MG63 (cell line): ENCODE measurements around the gene ACBD6. TPM values are rescaled to one million over a fixed set of nuclear protein-coding genes. Genes with fewer than 3 reads are reported as not detected.
A peak's percentile ranks its signal among the peaks of the same experiment; 100 is the strongest.

Experiments used
- DNase-seq: peaks from one replicate; pipeline ENCODE4 v3.0.0-alpha.2; 2020
- H3K27me3 ChIP-seq: fragments of 250-450 bp; sonication (Bioruptor Pico); 2 replicates; pipeline ENCODE4 v1.5.1; 2020; ENCODE audit warnings: mild to moderate bottlenecking, moderate library complexity
- H3K36me3 ChIP-seq: fragments of 250-450 bp; sonication (Bioruptor Pico); 2 replicates; pipeline ENCODE4 v1.5.1; 2020; ENCODE audit warnings: mild to moderate bottlenecking, moderate library complexity
- H3K4me3 ChIP-seq: fragments of 250-450 bp; sonication (Bioruptor Pico); 2 replicates; pipeline ENCODE4 v1.5.1; 2020; ENCODE audit warnings: mild to moderate bottlenecking, moderate library complexity
- H3K9me3 ChIP-seq: fragments of 250-450 bp; sonication (Bioruptor Pico); 2 replicates; pipeline ENCODE4 v1.5.1; 2020; ENCODE audit warnings: mild to moderate bottlenecking, moderate library complexity
- total RNA-seq: library from RNA; depleted of rRNA; stranded (reverse); fragments of >200 nt; shearing (Covaris generic); gene quantifications from 2 replicates; pipeline ENCODE4 v1.2.3, GENCODE V29; 2014; ENCODE audit warnings: low replicate concordance

ACBD6 gene
- total RNA-seq, 1 experiment from 2014 or later, result 65.9 TPM

- H3K4me3 ChIP-seq, result no peak overlapping the region
- peaks cover 13% of the 10 kb centered on the region for H3K36me3 ChIP-seq
- H3K27me3 ChIP-seq, result no peaks in the 10 kb centered on the region
- DNase-seq, result no peak
- no peaks in the 10 kb centered on the region for H3K9me3 ChIP-seq
Observed at GRCh38 chr1:180279651-180280050, 222.7 kb downstream of the ACBD6 start.

GRCh38 chr1:180278596-180279395 lies 223.6 kb downstream of the ACBD6 start:
- DNase-seq, result peak; percentile 43

GRCh38 chr1:180278194-180278515 lies 224.2 kb downstream of the ACBD6 start:
- H3K36me3 ChIP-seq, result peaks cover 22% of the 10 kb centered on the region
- H3K4me3 ChIP-seq, result no peak overlapping the region
- no peaks in the 10 kb centered on the region for H3K27me3 ChIP-seq
- H3K9me3 ChIP-seq, result no peaks in the 10 kb centered on the region
- no peak for DNase-seq

More at GRCh38 chr1:180278596-180279395, 223.6 kb downstream of the ACBD6 start:
- no peaks in the 10 kb centered on the region for H3K9me3 ChIP-seq
- H3K4me3 ChIP-seq, result no peak overlapping the region
- H3K27me3 ChIP-seq, result no peaks in the 10 kb centered on the region
- peaks cover 19% of the 10 kb centered on the region for H3K36me3 ChIP-seq

- H3K36me3 ChIP-seq, result peaks cover 22% of the 10 kb centered on the region
- DNase-seq, result no peak
- H3K9me3 ChIP-seq, result no peaks in the 10 kb centered on the region
- H3K27me3 ChIP-seq, result no peaks in the 10 kb centered on the region
- H3K4me3 ChIP-seq, result no peak overlapping the region
Observed at GRCh38 chr1:180277476-180278193, 224.7 kb downstream of the ACBD6 start.

DNA sequence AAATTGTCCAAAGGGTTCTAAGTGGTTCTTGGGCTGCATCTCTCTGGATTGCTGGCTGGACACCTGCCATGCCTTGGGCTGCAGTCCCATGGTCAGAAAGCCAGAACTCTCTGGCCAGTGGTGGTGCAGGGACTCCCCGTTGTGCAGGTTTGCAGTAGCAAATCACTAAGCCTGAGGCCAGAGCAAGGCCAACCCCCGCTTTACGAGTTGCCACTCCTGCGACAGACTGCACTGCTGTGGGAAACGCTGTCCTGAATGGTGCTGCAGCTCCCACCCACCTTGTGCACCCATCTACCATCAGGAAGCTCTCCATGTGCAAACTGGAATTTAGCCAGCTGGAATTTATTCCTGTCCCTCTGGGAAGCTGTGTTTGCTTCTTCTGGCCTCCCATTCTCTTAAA lies 226.7 kb downstream of the ACBD6 start:
- H3K27me3 ChIP-seq, result no peaks in the 10 kb centered on the region
- DNase-seq, result no peak
- no peak overlapping the region for H3K4me3 ChIP-seq
- H3K36me3 ChIP-seq, result peaks cover 26% of the 10 kb centered on the region
- no peaks in the 10 kb centered on the region for H3K9me3 ChIP-seq

DNA sequence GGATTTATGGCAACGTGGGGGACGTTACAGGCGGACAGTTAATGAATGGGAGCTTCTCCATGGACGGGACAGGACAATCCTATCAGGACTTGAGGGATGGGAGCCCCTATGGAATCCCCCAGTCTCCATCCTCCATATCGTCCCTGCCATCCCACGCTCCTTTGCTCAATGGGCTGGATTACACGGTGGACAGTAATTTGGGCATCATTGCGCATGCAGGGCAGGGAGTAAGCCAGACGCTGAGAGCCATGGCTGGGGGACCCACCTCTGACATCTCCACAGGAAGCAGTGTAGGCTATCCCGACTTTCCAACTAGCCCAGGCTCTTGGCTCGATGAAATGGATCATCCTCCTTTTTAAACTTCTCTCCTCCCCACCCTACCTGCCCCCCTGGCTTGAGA lies 228.2 kb downstream of the ACBD6 start:
- no peak for DNase-seq
- Histone ChIP-seq H3K4me3 (no peak overlapping the region), H3K36me3 (peaks cover 29% of the 10 kb centered on the region), H3K9me3 (no peaks in the 10 kb centered on the region), H3K27me3 (no peaks in the 10 kb centered on the region)

- Histone ChIP-seq H3K36me3 (peaks cover 29% of the 10 kb centered on the region), H3K9me3 (no peaks in the 10 kb centered on the region), H3K27me3 (no peaks in the 10 kb centered on the region), H3K4me3 (no peak overlapping the region)
- no peak for DNase-seq
Observed at GRCh38 chr1:180273066-180273465, 229.3 kb downstream of the ACBD6 start.

DNA sequence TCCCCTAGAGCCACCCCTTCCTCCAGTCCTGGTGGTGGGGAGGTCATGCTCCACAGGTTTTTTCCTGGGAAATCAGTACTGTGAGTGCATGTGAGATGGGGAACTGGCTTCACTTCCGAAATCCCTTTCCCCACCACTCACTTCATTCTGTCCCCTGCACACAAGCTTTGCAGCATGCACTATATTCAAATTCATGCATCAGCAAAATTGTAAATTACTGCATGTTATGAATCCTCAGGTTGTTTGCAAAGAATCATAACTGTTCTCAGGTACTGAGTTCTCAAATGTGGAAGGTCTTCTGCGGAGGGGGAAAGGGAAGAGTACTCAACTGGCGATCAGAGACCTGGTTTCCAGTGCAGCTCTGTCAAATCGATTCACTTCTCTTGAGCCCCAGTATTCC lies 230.0 kb downstream of the ACBD6 start:
- Histone ChIP-seq H3K36me3 (peaks cover 23% of the 10 kb centered on the region), H3K27me3 (no peaks in the 10 kb centered on the region), H3K9me3 (no peaks in the 10 kb centered on the region), H3K4me3 (no peak overlapping the region)
- no peak for DNase-seq

GRCh38 chr1:180271272-180272255 lies 230.8 kb downstream of the ACBD6 start:
- Histone ChIP-seq H3K27me3 (no peaks in the 10 kb centered on the region), H3K36me3 (peaks cover 21% of the 10 kb centered on the region), H3K4me3 (no peak overlapping the region), H3K9me3 (no peaks in the 10 kb centered on the region)
- peak; percentile 71 for DNase-seq

- Histone ChIP-seq H3K4me3 (no peak overlapping the region), H3K27me3 (no peaks in the 10 kb centered on the region), H3K36me3 (peaks cover 21% of the 10 kb centered on the region), H3K9me3 (no peaks in the 10 kb centered on the region)
- no peak for DNase-seq
Observed at GRCh38 chr1:180270530-180271271, 231.7 kb downstream of the ACBD6 start.

DNA sequence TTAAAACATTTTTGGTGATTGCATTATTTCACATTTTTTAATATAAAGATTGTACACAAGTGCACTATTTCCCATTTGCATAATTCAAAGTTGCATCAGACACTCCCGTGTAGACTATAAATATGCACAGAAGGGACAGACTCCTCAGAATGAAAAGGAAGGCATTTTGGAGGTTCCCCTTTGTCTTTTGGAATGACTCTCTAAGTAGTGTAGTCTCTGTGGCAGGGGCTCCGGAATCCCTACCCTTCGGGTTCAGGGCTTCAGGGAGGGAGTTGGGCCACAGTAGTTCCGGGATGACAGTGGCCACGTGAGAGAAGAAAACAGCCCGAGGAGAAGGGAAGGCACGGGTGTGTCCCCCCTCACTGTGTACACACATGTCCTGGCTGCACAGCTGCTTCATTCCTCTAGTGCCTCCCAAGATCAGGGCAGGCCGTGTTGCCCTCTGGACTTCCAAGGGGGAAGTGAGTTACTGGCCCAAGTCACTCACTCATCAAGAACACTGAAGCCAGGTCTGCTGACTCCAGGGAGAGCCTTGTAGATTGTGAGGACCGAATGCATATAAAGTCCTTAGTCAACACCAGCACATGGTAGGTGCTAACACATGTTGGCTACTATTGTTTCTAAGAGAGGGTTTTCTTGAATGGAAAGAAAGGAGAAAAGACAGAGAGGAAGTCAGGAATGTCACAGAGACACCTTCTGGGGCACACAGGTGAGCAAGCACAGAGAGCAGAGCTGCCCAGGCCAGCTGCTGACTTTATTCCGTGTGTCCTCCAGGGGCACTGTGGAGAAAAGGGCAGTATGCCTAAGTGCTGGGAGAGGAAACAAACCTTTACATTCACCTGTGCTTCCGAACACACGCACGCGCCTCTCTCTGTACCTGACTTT lies 232.5 kb downstream of the ACBD6 start:
- DNase-seq, result no peak
- H3K9me3 ChIP-seq, result no peaks in the 10 kb centered on the region

DNA sequence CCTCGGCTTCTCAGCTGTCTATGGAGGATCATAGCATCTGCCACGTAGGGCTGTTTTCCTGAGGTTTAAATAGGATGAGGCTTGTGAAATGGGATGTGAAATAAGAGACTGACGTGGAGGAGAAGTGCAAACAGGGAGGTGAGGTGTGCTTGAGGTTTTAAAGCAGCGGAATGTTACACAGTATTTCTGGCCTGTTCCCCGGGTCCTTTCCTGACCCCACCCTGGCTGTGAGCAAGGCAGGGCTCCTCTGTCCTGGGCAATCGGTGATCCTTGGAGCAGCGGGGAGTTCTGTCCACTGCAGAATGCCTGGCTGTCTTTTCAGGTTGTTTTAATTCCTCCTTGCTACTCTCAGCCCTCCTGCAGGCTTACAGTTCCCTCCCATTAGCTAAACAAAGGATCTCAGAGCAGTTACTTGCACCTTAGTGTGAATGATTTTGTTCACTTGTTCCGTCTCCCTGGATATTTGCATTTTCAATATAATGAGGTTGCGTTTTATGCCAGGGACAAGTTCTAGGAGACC lies 233.8 kb downstream of the ACBD6 start:
- no peaks in the 10 kb centered on the region for H3K9me3 ChIP-seq
- DNase-seq, result no peak
- no peaks in the 10 kb centered on the region for H3K27me3 ChIP-seq
- H3K4me3 ChIP-seq, result no peak overlapping the region
- H3K36me3 ChIP-seq, result peaks cover 8% of the 10 kb centered on the region; the same call in 1 of the 2 replicates

More for the DNA sequence above, 232.5 kb downstream of the ACBD6 start:
- Histone ChIP-seq H3K27me3 (no peaks in the 10 kb centered on the region), H3K4me3 (no peak overlapping the region), H3K36me3 (peaks cover 18% of the 10 kb centered on the region)

DNA sequence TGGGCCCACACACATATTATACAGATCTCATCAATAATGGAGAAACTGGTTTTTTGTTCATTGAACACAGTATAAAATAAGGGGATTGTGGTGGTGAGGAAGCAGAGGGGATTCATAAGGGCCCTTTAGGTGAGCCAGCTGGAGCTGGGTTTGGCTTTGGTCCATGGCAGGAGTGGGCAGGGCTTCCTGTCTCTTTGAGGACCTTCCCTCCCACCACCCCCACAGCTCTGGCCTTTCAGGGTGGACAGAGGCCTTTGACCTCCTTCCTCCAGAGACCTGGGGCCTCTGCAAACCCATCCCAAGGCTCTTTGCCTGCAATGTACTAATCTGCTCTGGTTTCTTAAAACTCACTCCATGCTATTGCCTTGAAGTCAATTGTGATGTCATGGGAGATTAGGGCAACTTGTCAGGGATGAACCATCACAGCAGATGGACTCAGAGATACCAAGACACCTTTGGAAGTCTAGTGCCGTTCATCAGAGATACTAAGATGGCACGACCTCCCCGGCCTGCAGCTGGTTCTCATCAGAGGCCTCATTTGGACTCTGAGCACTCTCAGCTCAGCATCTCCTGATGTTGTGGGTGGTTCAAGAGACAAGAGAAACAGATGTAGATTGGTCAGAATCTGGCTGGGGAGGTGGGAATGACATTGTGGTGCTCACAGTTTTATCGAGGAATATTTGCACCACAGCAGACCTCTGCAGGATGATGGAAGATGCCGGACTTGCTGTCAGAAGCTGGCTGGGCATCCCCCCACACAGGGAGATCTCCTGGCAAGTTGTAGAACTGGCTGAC lies 234.4 kb downstream of the ACBD6 start:
- peaks cover 6% of the 10 kb centered on the region; the same call in 1 of the 2 replicates for H3K36me3 ChIP-seq
- H3K4me3 ChIP-seq, result no peak overlapping the region
- H3K9me3 ChIP-seq, result no peaks in the 10 kb centered on the region
- no peaks in the 10 kb centered on the region for H3K27me3 ChIP-seq
- DNase-seq, result no peak

GRCh38 chr1:180267211-180267561 lies 235.2 kb downstream of the ACBD6 start:
- DNase-seq, result no peak
- no peaks in the 10 kb centered on the region for H3K27me3 ChIP-seq
- no peak overlapping the region for H3K4me3 ChIP-seq
- peaks cover 6% of the 10 kb centered on the region; the same call in 1 of the 2 replicates for H3K36me3 ChIP-seq
- no peaks in the 10 kb centered on the region for H3K9me3 ChIP-seq
